Astrocyte (in vitro differentiated cells and primary cell): ENCODE results near the gene ADGRG2. TPM values are rescaled to one million over a fixed set of nuclear protein-coding genes. Genes with fewer than 3 reads are reported as not detected.

Experiments
- DNase-seq: peaks from one replicate; pipeline ENCODE4 v3.0.0-alpha.2; 2010; ENCODE audit warnings: low read depth
- FAIRE-seq: peaks from 2 replicates; lab custom pipeline; 2011; peaks lifted over from hg19 to GRCh38; lab: Jason Lieb, UNC
- H2AFZ ChIP-seq: 2 replicates; pipeline ENCODE4 v1.6.0; 2012; ENCODE audit warnings: low read depth, low read length, inconsistent platforms
- H3K27ac ChIP-seq: 2 replicates; pipeline ENCODE4 v1.5.1; 2011; ENCODE audit warnings: low read depth, low read length, inconsistent platforms
- H3K27me3 ChIP-seq: 2 replicates; pipeline ENCODE4 v1.6.0; 2011; ENCODE audit warnings: low read length, inconsistent platforms; ENCODE audit not compliant: insufficient read depth
- H3K36me3 ChIP-seq: 2 replicates; pipeline ENCODE4 v1.5.1; 2011; ENCODE audit warnings: low read length, inconsistent platforms; ENCODE audit not compliant: insufficient read depth
- H3K4me1 ChIP-seq: 2 replicates; pipeline ENCODE4 v1.5.1; 2011; ENCODE audit warnings: low read length, inconsistent platforms; ENCODE audit not compliant: insufficient read depth
- H3K4me2 ChIP-seq: 2 replicates; pipeline ENCODE4 v1.6.0; 2012; ENCODE audit warnings: low read length, inconsistent platforms
- H3K4me3 ChIP-seq: 2 replicates; pipeline ENCODE4 v1.5.1; 2011; ENCODE audit warnings: low read depth, mild to moderate bottlenecking, low read length, inconsistent platforms; ENCODE audit not compliant: insufficient read depth
- H3K79me2 ChIP-seq: 2 replicates; pipeline ENCODE4 v1.6.0; 2012; ENCODE audit warnings: mild to moderate bottlenecking, low read length, inconsistent platforms; ENCODE audit not compliant: insufficient read depth
- H3K9ac ChIP-seq: 2 replicates; pipeline ENCODE4 v1.6.0; 2012; ENCODE audit warnings: mild to moderate bottlenecking, low read length, inconsistent platforms
- H3K9me3 ChIP-seq: 2 replicates; pipeline ENCODE4 v1.5.1; 2012; ENCODE audit warnings: low read depth, mild to moderate bottlenecking, low read length, inconsistent platforms; ENCODE audit not compliant: insufficient read depth
- H4K20me1 ChIP-seq: 2 replicates; pipeline ENCODE4 v1.6.0; 2012; ENCODE audit warnings: low read length, inconsistent platforms; ENCODE audit not compliant: insufficient read depth
- H3K27ac Mint-ChIP-seq: one replicate; pipeline ENCODE4 v1.8.0; 2021; ENCODE audit warnings: mild to moderate bottlenecking, mixed read lengths; ENCODE audit not compliant: unreplicated experiment
- H3K27me3 Mint-ChIP-seq: one replicate; pipeline ENCODE4 v1.8.0; 2021; ENCODE audit warnings: low read depth, mixed read lengths; ENCODE audit not compliant: unreplicated experiment
- H3K36me3 Mint-ChIP-seq: one replicate; pipeline ENCODE4 v1.8.0; 2021; ENCODE audit warnings: low read depth, mixed read lengths; ENCODE audit not compliant: unreplicated experiment
- H3K4me1 Mint-ChIP-seq: one replicate; pipeline ENCODE4 v1.8.0; 2021; ENCODE audit warnings: low read depth, mixed read lengths; ENCODE audit not compliant: unreplicated experiment
- H3K4me3 Mint-ChIP-seq: one replicate; pipeline ENCODE4 v1.8.0; 2021; ENCODE audit warnings: mild to moderate bottlenecking, moderate library complexity, mixed read lengths; ENCODE audit not compliant: unreplicated experiment
- H3K9me3 Mint-ChIP-seq: one replicate; pipeline ENCODE4 v1.8.0; 2021; ENCODE audit warnings: mild to moderate bottlenecking, mixed read lengths; ENCODE audit not compliant: unreplicated experiment
- CTCF ChIP-seq: IDR thresholded peaks from 2 replicates; pipeline ENCODE4 v1.5.1; 2011; ENCODE audit warnings: low read depth, mild to moderate bottlenecking, inconsistent platforms, low read length, moderate library complexity; ENCODE audit not compliant: insufficient read depth
- EZH2 ChIP-seq: IDR thresholded peaks from 2 replicates; pipeline ENCODE4 v1.6.1; 2012; ENCODE audit warnings: mild to moderate bottlenecking, low read length, inconsistent platforms; ENCODE audit not compliant: insufficient read depth
- total RNA-seq: library from RNA; stranded (reverse); gene quantifications from 2 replicates; pipeline ENCODE4 v1.2.1, GENCODE V29; 2021

Gene ADGRG2
- total RNA-seq, 1 donor from 2014 or later, result 0.09 TPM

DNA sequence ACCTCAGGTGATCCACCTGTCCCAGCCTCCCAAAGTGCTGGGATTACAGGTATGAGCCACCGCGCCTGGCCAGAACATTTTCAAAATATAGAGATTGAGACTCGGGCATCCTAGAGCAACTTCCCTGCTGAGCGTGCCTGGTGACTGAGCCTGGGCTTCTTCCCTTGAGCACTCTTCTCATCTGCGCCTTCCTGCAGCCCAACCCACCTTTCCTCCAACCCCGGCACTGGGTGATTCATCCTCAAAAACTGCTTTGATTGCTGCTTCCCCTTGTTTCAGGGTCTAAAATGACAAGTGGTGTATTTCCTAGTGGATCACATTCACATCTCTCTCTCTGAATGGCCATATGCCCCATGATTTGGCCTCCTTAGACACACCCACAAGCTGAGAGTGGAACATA lies 176.1 kb downstream of the ADGRG2 start:
- Mint-ChIP-seq H3K36me3 (peaks cover 4% of the 10 kb centered on the region), H3K9me3 (peaks cover 2% of the 10 kb centered on the region), H3K27ac (peak overlapping the region; percentile 58), H3K4me3 (no peak overlapping the region), H3K27me3 (no peaks in the 10 kb centered on the region), H3K4me1 (peaks cover 6% of the 10 kb centered on the region)
- no peaks in the 10 kb centered on the region for H3K36me3 ChIP-seq
- H2AFZ ChIP-seq, result no peak overlapping the region
- H3K27ac ChIP-seq, result no peak overlapping the region
- no peaks in the 10 kb centered on the region for H3K79me2 ChIP-seq
- TF ChIP-seq EZH2, result no peak
- no peak for TF ChIP-seq CTCF
- FAIRE-seq (no peak), DNase-seq (no peak)
- H3K27me3 ChIP-seq, result no peaks in the 10 kb centered on the region
- H3K4me2 ChIP-seq, result no peak overlapping the region
- no peaks in the 10 kb centered on the region for H3K4me1 ChIP-seq
- no peak overlapping the region for H3K4me3 ChIP-seq
- no peak overlapping the region for H3K9ac ChIP-seq
- no peaks in the 10 kb centered on the region for H4K20me1 ChIP-seq
- H3K9me3 ChIP-seq, result no peaks in the 10 kb centered on the region

- Histone ChIP-seq H3K36me3 (no peaks in the 10 kb centered on the region), H3K27me3 (no peaks in the 10 kb centered on the region), H3K4me2 (no peak overlapping the region), H3K4me3 (no peak overlapping the region), H3K4me1 (no peaks in the 10 kb centered on the region), H4K20me1 (no peaks in the 10 kb centered on the region), H3K79me2 (no peaks in the 10 kb centered on the region), H2AFZ (no peak overlapping the region), H3K27ac (no peak overlapping the region), H3K9me3 (no peaks in the 10 kb centered on the region), H3K9ac (no peak overlapping the region)
- Mint-ChIP-seq H3K27ac (no peak overlapping the region), H3K4me1 (peaks cover 6% of the 10 kb centered on the region), H3K4me3 (no peak overlapping the region), H3K27me3 (no peaks in the 10 kb centered on the region), H3K36me3 (peaks cover 6% of the 10 kb centered on the region), H3K9me3 (peaks cover 2% of the 10 kb centered on the region)
- TF ChIP-seq CTCF (no peak), EZH2 (no peak)
- DNase-seq (no peak), FAIRE-seq (no peak)
Measured at GRCh38 chrX:18945483-18945882, 176.8 kb downstream of the ADGRG2 start.

DNA sequence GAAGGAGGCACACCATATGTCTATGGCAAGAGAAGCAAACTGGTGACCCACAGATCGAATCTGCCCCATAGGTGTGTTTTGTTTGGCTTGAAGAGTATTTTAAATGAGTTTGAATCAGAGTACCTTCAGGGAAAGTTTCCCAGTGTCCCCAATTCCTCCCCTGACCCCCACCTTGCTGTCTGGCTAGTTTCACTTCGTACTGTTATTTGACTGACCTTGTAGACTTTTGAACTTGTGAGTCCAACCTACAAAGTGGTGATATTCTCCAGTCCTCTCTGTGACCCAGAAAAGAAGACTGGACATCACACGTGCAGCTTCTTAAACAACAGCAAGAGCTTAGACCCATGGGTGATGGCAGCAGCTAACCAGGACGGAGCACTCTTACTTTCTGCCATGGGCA lies 177.8 kb downstream of the ADGRG2 start:
- peaks cover 2% of the 10 kb centered on the region for H3K9me3 Mint-ChIP-seq
- no peaks in the 10 kb centered on the region for H4K20me1 ChIP-seq
- no peak overlapping the region for H3K4me3 Mint-ChIP-seq
- no peak overlapping the region for H3K27ac ChIP-seq
- no peaks in the 10 kb centered on the region for H3K27me3 Mint-ChIP-seq
- DNase-seq, result no peak
- H3K9me3 ChIP-seq, result no peaks in the 10 kb centered on the region
- no peak overlapping the region for H2AFZ ChIP-seq
- H3K4me3 ChIP-seq, result no peak overlapping the region
- no peaks in the 10 kb centered on the region for H3K27me3 ChIP-seq
- H3K79me2 ChIP-seq, result no peaks in the 10 kb centered on the region
- FAIRE-seq, result no peak
- H3K27ac Mint-ChIP-seq, result no peak overlapping the region
- H3K9ac ChIP-seq, result no peak overlapping the region
- H3K4me1 ChIP-seq, result no peaks in the 10 kb centered on the region
- no peak for TF ChIP-seq CTCF
- no peak for TF ChIP-seq EZH2
- no peaks in the 10 kb centered on the region for H3K36me3 ChIP-seq
- H3K4me1 Mint-ChIP-seq, result peaks cover 6% of the 10 kb centered on the region
- peaks cover 6% of the 10 kb centered on the region for H3K36me3 Mint-ChIP-seq
- H3K4me2 ChIP-seq, result no peak overlapping the region
